HepG2 (cell line): Measurements from ENCODE around the gene LSM11. TPM values are rescaled to one million over a fixed set of nuclear protein-coding genes. Genes with fewer than 3 reads are reported as not detected.
A peak's percentile ranks its signal among the peaks of the same experiment; 100 is the strongest.

Experiments used
- BRCA1 ChIP-seq: sonication (generic); formaldehyde crosslinking; IDR thresholded peaks from 2 replicates; pipeline ENCODE4 v1.4.0; 2020; ENCODE audit warnings: missing genetic modification reagents
- CC2D1A ChIP-seq: sonication (generic); formaldehyde crosslinking; IDR thresholded peaks from 2 replicates; pipeline ENCODE4 v1.8.1; 2023; ENCODE audit warnings: mild to moderate bottlenecking, missing genetic modification reagents
- CEBPB ChIP-seq: IDR thresholded peaks from 2 replicates; pipeline ENCODE4 v1.6.1; 2011; ENCODE audit warnings: low read depth, low read length, improper control_type of control experiment, borderline replicate concordance
- DMAP1 ChIP-seq: IDR thresholded peaks from 2 replicates; pipeline ENCODE4 v1.6.1; 2016
- DPF2 ChIP-seq: sonication (generic); formaldehyde crosslinking; IDR thresholded peaks from 2 replicates; pipeline ENCODE4 v1.4.0; 2020; ENCODE audit warnings: mild to moderate bottlenecking, low read depth, missing genetic modification reagents, borderline replicate concordance
- FOSL2 ChIP-seq: sonication (generic); formaldehyde crosslinking; IDR thresholded peaks from 2 replicates; pipeline ENCODE4 v1.4.0; 2020; ENCODE audit warnings: missing genetic modification reagents
- GFI1 ChIP-seq: sonication (generic); formaldehyde crosslinking; IDR thresholded peaks from 2 replicates; pipeline ENCODE4 v1.5.0; 2020; ENCODE audit warnings: missing genetic modification reagents, mild to moderate bottlenecking, borderline replicate concordance
- KDM2A ChIP-seq: sonication (generic); formaldehyde crosslinking; IDR thresholded peaks from 2 replicates; pipeline ENCODE4 v1.4.0; 2020; ENCODE audit warnings: low read depth, missing genetic modification reagents, borderline replicate concordance
- KMT2B ChIP-seq: IDR thresholded peaks from 2 replicates; pipeline ENCODE4 v1.6.1; 2016; ENCODE audit warnings: missing genetic modification reagents, missing compliant biosample characterization
- SALL1 ChIP-seq: sonication (generic); formaldehyde crosslinking; IDR thresholded peaks from 2 replicates; pipeline ENCODE4 v1.8.0; 2022; ENCODE audit warnings: mild to moderate bottlenecking, missing genetic modification reagents
- ZBTB7B ChIP-seq: sonication (generic); formaldehyde crosslinking; IDR thresholded peaks from 2 replicates; pipeline ENCODE4 v1.4.0; 2020; ENCODE audit warnings: missing genetic modification reagents
- ZFP1 ChIP-seq: IDR thresholded peaks from 2 replicates; pipeline ENCODE4 v1.6.1; 2016
- polyA plus RNA-seq, 8 experiments: library from polyadenylated mRNA; depleted of rRNA in 3 of 8; stranded (reverse) in 7 of 8; unstranded in 1 of 8; fragments of >200 nt; fragmentation: Illumina TruSeq in 4 of 8; extraction: Trizol in 4 of 8; gene quantifications; 2 replicates each; pipeline versions ENCODE4 v1.2.1 to v1.2.3, GENCODE V29; 2011 to 2016; ENCODE audit warnings: low read depth in 4 of 8, missing spikeins in 1 of 8, mixed read lengths in 1 of 8; ENCODE audit not compliant: insufficient read depth in 1 of 8
- total RNA-seq, 5 experiments: library from RNA; depleted of rRNA; stranded (reverse); fragments of >200 nt; fragmentation: Illumina TruSeq; extraction: Trizol; gene quantifications; 2 replicates each; pipeline ENCODE4 v1.2.3, GENCODE V29; 2016; ENCODE audit warnings: low read depth in 1 of 5
- TF ChIP-seq, protein P1 (sequence below): sonication (generic); formaldehyde crosslinking; IDR thresholded peaks from 2 replicates; pipeline ENCODE4; 2020; ENCODE audit warnings: missing genetic modification reagents, mild to moderate bottlenecking, borderline replicate concordance
- TF ChIP-seq, protein P2 (sequence below): IDR thresholded peaks from 2 replicates; pipeline ENCODE4 v1.6.1; 2012; ENCODE audit warnings: low read depth, low read length, improper control_type of control experiment
- TF ChIP-seq, protein P3 (sequence below): sonication (generic); formaldehyde crosslinking; IDR thresholded peaks from 2 replicates; pipeline ENCODE4 v1.5.1; 2020; ENCODE audit warnings: mild to moderate bottlenecking, missing genetic modification reagents, borderline replicate concordance
- TF ChIP-seq, protein P4 (sequence below): sonication (generic); formaldehyde crosslinking; IDR thresholded peaks from 2 replicates; pipeline ENCODE4 v1.8.0; 2023; ENCODE audit warnings: mild to moderate bottlenecking, missing genetic modification reagents

Gene LSM11
- total and polyA plus RNA-seq, 2 of the 13 experiments (the other 11 are each of a cell fraction or from before 2014, with no cell fraction given) = 4.5 to 7.2 TPM

DNA sequence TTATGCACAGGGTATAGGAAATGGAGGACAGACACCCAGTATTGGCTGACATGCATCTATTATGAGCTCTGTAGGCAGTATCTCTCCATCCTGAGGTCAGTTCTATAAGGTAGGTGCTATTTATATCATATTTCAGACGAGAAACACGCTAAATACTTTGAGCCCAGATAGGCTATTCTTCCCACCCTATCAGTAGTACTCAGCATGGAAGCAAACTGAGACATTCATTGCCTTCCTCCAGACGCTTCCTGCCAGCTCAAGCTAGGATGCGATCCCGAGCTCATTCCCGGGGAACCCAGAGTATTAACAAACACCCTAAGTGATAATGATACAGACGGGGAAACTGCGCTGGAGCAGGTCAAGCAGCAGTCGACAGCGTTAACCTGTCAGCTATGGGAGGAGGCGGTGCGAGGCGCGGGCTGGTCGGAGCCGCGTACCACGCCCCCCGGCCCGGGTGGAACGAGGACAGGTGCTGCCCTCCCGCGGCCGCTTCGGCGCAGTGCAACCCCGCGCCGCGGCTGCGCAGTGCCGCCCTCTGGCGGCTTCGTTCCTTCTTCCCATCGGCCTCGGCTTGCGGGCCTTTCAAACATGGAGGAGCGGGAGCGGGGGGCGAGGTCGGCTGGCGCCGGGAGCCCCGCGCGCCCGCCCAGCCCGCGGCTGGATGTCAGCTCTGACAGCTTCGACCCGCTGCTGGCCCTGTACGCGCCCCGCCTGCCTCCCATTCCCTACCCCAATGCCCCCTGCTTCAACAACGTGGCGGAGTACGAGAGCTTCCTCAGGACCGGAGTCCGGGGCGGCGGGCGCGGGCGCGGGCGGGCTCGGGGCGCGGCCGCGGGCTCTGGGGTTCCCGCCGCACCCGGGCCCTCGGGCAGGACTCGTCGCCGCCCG lies at the start of gene LSM11 (continued):
- TF ChIP-seq FOSL2 (CRISPR knock-in tag) (no peak), BRCA1 (CRISPR knock-in tag) (peak; percentile 41; the same call in 1 of the 2 replicates), KDM2A (CRISPR knock-in tag) (peak; percentile 98), DMAP1 (CRISPR knock-in tag) (peak; percentile 65), DPF2 (CRISPR knock-in tag) (no peak), CEBPB (no peak), ZBTB7B (CRISPR knock-in tag) (peak; percentile 73), ZFP1 (0 out of 2 replicates have a peak, but pooled peaks have one; percentile 45), CC2D1A (CRISPR knock-in tag) (peak; percentile 38; the same call in 1 of the 2 replicates), KMT2B (peak; percentile 53; the same call in 1 of the 2 replicates), SALL1 (CRISPR knock-in tag) (peak; percentile 77), GFI1 (CRISPR knock-in tag) (no peak)
- TF ChIP-seq, protein P1, sequence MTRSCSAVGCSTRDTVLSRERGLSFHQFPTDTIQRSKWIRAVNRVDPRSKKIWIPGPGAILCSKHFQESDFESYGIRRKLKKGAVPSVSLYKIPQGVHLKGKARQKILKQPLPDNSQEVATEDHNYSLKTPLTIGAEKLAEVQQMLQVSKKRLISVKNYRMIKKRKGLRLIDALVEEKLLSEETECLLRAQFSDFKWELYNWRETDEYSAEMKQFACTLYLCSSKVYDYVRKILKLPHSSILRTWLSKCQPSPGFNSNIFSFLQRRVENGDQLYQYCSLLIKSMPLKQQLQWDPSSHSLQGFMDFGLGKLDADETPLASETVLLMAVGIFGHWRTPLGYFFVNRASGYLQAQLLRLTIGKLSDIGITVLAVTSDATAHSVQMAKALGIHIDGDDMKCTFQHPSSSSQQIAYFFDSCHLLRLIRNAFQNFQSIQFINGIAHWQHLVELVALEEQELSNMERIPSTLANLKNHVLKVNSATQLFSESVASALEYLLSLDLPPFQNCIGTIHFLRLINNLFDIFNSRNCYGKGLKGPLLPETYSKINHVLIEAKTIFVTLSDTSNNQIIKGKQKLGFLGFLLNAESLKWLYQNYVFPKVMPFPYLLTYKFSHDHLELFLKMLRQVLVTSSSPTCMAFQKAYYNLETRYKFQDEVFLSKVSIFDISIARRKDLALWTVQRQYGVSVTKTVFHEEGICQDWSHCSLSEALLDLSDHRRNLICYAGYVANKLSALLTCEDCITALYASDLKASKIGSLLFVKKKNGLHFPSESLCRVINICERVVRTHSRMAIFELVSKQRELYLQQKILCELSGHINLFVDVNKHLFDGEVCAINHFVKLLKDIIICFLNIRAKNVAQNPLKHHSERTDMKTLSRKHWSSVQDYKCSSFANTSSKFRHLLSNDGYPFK (CRISPR knock-in tag) = no peak
- TF ChIP-seq, protein P2, sequence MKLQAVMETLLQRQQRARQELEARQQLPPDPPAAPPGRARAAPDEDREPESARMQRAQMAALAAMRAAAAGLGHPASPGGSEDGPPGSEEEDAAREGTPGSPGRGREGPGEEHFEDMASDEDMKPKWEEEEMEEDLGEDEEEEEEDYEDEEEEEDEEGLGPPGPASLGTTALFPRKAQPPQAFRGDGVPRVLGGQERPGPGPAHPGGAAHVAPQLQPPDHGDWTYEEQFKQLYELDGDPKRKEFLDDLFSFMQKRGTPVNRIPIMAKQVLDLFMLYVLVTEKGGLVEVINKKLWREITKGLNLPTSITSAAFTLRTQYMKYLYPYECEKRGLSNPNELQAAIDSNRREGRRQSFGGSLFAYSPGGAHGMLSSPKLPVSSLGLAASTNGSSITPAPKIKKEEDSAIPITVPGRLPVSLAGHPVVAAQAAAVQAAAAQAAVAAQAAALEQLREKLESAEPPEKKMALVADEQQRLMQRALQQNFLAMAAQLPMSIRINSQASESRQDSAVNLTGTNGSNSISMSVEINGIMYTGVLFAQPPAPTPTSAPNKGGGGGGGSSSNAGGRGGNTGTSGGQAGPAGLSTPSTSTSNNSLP = 0 out of 2 replicates have a peak, but pooled peaks have one; percentile 42
- TF ChIP-seq, protein P3, sequence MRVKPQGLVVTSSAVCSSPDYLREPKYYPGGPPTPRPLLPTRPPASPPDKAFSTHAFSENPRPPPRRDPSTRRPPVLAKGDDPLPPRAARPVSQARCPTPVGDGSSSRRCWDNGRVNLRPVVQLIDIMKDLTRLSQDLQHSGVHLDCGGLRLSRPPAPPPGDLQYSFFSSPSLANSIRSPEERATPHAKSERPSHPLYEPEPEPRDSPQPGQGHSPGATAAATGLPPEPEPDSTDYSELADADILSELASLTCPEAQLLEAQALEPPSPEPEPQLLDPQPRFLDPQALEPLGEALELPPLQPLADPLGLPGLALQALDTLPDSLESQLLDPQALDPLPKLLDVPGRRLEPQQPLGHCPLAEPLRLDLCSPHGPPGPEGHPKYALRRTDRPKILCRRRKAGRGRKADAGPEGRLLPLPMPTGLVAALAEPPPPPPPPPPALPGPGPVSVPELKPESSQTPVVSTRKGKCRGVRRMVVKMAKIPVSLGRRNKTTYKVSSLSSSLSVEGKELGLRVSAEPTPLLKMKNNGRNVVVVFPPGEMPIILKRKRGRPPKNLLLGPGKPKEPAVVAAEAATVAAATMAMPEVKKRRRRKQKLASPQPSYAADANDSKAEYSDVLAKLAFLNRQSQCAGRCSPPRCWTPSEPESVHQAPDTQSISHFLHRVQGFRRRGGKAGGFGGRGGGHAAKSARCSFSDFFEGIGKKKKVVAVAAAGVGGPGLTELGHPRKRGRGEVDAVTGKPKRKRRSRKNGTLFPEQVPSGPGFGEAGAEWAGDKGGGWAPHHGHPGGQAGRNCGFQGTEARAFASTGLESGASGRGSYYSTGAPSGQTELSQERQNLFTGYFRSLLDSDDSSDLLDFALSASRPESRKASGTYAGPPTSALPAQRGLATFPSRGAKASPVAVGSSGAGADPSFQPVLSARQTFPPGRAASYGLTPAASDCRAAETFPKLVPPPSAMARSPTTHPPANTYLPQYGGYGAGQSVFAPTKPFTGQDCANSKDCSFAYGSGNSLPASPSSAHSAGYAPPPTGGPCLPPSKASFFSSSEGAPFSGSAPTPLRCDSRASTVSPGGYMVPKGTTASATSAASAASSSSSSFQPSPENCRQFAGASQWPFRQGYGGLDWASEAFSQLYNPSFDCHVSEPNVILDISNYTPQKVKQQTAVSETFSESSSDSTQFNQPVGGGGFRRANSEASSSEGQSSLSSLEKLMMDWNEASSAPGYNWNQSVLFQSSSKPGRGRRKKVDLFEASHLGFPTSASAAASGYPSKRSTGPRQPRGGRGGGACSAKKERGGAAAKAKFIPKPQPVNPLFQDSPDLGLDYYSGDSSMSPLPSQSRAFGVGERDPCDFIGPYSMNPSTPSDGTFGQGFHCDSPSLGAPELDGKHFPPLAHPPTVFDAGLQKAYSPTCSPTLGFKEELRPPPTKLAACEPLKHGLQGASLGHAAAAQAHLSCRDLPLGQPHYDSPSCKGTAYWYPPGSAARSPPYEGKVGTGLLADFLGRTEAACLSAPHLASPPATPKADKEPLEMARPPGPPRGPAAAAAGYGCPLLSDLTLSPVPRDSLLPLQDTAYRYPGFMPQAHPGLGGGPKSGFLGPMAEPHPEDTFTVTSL = no peak
- TF ChIP-seq, protein P4, sequence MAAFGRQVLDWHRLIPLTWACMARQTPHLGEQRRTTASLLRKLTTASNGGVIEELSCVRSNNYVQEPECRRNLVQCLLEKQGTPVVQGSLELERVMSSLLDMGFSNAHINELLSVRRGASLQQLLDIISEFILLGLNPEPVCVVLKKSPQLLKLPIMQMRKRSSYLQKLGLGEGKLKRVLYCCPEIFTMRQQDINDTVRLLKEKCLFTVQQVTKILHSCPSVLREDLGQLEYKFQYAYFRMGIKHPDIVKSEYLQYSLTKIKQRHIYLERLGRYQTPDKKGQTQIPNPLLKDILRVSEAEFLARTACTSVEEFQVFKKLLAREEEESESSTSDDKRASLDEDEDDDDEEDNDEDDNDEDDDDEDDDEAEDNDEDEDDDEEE (CRISPR knock-in tag) = 0 out of 2 replicates have a peak, but pooled peaks have one; percentile 32
